Activated CD4-positive, CD25-positive, alpha-beta regulatory T cell (primary cell): Measurements from ENCODE around the gene SLAMF6.
"Not testable (repeated sequence)": the region's sequence is repeated elsewhere in the genome, so short reads cannot be mapped to it uniquely, and the experiment has no call there.

Experiments used
- DNase-seq, 4 experiments: peaks; one replicate each; lab custom pipeline; 2025; lab: John Stamatoyannopoulos, UW

The SLAMF6 gene

DNA sequence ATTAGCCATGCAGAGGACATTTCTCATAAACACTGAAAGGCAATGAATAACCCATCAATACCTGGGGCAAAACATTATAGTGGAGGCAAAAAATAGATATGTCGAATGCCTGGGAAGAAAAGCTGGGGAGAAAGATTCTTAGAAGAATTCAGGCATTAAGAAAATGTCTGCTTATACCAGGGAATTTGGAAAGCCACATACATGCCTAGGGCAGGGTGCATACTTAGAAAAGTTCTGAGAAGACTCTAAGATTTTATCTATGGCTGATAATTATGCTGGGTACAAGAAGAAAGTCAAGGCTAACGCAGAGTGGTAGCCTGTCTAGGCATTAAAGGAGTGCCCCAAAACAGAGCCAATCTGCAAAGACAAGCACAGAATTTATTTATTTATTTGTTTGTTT is 18.4 kb downstream of the SLAMF6 start:
- no peak for DNase-seq

GRCh38 chr1:160503087-160503486 is 20.0 kb downstream of the SLAMF6 start:
- DNase-seq: no peak

GRCh38 chr1:160500321-160500990 is 22.6 kb downstream of the SLAMF6 start:
- no peak for DNase-seq

DNA sequence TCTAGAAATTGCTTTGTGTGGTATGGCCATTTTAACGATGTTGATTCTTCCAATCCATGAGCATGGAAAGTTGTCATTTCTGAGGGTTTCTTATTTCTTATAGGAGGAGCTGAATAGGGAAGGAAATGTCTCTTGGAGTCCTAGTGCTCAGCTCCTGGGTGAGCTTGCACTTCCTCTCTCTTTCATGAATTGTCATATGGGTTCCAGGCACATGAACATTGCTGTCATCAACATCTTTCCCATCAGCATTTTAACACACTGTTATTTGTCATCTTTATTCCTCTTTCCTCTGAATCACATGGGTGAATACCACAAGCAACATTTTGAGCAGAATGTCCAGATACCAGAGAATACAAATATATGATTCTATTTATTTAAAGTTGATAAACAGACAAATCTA is 23.4 kb downstream of the SLAMF6 start:
- no peak for DNase-seq

- not testable (repeated sequence) for DNase-seq
Measured at GRCh38 chr1:160498301-160499065, 24.6 kb downstream of the SLAMF6 start.

DNA sequence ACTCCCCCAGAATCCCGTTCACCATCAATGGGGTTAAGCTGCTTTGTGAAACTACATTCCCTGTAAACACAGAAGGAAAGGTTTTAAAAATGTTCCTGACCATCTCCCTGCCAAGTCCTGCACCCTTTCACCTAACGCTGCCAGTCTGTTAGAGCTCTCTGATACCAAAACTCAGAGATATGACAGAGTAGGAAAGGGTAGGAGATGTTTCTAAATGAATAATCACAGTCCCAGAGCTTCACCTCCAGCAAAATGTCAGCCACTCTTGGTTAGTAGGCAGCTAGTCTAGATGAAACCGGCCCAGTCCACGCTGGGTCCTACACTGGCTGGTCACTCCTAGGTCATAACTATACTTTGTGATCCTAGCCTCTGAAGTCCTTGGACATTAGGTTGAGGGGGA is 26.7 kb downstream of the SLAMF6 start:
- DNase-seq: no peak

DNA sequence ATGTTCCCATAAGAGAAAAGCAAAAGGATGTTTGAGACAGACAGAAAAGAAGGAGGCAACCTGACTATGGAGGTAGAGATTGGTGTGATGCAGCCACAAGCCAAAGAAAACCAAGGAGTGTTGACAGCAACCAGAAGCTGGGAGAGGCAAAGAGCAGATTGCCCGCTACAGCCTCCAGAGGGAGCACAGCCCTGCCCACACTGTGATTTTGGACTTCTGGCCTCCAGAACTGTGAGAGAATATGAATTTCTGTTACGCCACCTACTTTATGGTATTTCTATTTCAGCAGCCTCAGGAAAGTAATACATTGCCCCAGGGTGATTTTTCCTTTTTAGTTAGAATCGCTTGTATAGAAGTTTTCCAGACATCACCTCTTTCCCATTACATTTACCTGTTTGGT is 28.4 kb downstream of the SLAMF6 start:
- no peak for DNase-seq

GRCh38 chr1:160492617-160493016 is 30.4 kb downstream of the SLAMF6 start:
- no peak for DNase-seq

GRCh38 chr1:160491981-160492380 is 31.1 kb downstream of the SLAMF6 start:
- DNase-seq: no peak

GRCh38 chr1:160491017-160491416 is 32.0 kb downstream of the SLAMF6 start:
- DNase-seq: no peak

- DNase-seq: no peak
Measured at GRCh38 chr1:160489513-160490261, 33.4 kb downstream of the SLAMF6 start.

- DNase-seq: no peak
Measured at GRCh38 chr1:160488347-160489058, 34.6 kb downstream of the SLAMF6 start.

DNA sequence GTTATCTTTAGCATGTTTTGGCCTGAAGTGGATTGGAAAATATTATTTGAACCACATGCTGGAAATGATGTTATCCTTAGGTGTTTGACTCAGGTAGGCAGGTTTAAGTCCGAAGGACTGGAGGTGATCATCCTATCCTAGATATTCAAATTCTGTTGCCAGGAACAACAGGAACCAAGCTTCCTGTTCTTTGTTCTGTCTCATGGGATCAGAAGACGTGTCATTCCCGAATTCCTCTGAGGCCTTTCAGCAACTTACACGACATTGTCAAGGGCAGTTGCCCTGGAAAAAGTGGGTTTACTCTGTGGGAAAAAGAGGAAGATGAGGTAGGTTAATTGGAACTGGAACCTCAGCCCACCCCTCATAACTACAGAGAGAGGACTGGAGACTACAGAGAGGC is 36.6 kb downstream of the SLAMF6 start:
- DNase-seq: no peak

- DNase-seq: no peak
Measured at GRCh38 chr1:160483505-160484185, 39.4 kb downstream of the SLAMF6 start.

GRCh38 chr1:160481979-160482596 is 41.0 kb downstream of the SLAMF6 start:
- no peak for DNase-seq

DNA sequence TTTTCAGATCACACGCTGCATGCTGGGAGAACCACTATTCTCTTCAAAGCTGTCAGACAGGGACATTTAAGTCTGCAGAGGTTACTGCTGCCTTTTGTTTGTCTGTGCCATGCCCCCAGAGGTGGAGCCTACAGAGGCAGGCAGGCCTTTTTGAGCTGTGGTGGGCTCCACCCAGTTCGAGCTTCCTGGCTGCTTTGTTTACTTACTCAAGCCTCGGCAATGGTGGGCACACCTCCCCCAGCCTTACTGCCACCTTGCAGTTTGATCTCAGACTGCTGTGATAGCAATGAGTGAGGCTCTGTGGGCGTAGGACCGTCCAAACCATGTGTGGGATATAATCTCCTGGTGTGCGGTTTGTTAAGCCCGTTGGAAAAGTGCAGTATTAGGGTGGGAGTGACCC is 42.3 kb downstream of the SLAMF6 start:
- peak in 2 of 4 experiments; percentile 1 to 5 for DNase-seq

DNA sequence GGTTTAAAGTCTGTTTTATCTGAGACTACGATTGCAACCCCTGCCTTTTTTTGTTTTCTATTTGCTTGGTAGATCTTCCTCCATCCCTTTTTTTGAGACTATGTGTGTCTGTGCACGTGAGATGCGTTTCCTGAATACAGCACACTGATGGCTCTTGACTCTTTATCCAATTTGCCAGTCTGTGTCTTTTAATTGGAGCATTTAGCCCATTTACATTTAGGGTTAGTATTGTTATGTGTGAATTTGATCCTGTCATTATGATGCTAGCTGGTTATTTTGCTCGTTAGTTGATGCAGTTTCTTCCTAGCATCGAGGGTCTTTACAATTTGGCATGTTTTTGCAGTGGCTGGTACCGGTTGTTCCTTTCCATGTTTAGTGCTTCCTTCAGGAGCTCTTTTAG is 44.0 kb downstream of the SLAMF6 start:
- not testable (repeated sequence) for DNase-seq

DNA sequence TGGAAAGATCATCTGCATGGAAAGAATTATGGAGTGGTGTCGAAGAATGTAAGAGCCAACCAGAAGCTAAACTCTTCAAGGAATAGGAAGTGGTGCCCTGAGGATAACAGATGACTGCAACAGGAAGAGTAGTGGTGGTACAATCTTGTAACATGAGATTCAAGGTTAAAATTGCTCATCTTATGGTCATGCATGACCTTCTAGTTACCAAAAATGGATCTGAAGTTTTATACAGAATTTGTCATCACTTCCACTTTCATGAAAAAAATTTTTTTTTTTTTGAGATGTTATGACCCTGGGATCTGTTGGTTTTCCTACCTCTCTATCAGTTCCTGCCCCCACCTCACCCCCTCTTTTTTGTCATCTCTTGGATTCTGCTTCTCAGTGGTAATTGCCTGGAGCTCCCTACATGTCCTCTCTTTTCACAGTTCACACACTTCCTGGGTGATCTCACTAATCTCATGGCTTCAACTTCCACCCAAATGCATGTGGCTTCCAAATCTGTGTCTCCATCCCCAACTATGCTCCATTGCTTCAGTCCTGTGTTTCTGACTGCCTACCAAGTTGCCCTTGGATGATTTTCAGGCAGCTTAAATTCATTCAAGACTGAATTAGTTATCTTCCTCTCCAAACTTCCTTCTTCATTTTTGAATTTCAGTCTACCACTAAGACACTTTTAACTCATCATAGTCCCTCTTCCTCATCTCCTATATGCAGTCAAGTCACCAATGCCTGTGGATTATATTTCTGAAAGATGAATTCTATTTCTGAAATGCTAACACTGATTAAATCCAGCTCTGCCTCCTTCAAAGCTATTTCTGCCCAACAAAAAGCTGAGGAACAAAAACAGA is 48.4 kb downstream of the SLAMF6 start:
- DNase-seq: no peak

DNA sequence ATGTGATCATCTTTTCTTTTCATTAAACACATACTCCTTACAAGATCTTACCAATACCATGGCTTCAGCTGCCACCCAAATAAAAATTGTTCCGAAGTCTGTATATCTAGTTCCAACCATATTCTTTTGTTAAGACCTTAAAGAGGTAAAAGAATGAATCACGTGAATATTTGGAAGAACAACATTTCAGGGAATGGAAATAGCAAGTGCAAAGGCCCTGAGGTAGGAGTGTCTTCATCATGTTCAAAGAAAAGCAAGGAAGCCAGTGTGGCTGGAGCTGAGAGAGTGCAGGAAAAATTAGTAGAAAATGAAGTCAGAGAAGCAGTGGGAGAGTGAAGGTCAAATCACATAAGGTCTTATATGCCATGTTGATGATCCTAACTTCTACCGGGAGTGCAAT is 50.9 kb downstream of the SLAMF6 start:
- DNase-seq: no peak

DNA sequence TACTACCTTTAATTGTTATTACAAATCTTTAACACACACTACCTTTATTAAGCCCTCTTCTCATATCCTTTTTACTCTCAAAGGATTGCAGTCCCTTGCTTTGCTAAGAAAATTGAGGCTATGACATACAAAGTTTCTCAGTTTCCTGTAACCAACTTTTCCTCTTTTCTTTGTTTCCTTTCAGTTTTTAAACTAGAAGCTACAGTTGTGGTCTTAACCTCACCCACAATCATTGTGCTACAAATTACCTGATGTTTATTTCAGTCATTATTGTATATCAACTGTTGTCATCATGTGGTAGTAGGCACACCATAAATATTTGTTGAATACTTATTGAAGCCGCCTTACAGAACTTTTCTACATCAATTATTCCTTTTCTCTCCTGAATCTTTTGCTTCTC is 51.8 kb downstream of the SLAMF6 start:
- DNase-seq: no peak
